Breast epithelium (tissue), 3 donors: ENCODE data around the gene C8G.

Experiments
- POLR2A ChIP-seq: fragments of 450-650 bp; IDR thresholded peaks from one replicate; pipeline ENCODE4 v1.6.1; 2016; ENCODE audit warnings: antibody characterized with exemption, mild to moderate bottlenecking, moderate library complexity
- POLR2AphosphoS5 ChIP-seq, 3 donors: sonication (generic); formaldehyde crosslinking; IDR thresholded peaks; one replicate each; pipeline ENCODE4 v1.6.1; 2017; ENCODE audit warnings: antibody characterized with exemption in 3 of 3

DNA sequence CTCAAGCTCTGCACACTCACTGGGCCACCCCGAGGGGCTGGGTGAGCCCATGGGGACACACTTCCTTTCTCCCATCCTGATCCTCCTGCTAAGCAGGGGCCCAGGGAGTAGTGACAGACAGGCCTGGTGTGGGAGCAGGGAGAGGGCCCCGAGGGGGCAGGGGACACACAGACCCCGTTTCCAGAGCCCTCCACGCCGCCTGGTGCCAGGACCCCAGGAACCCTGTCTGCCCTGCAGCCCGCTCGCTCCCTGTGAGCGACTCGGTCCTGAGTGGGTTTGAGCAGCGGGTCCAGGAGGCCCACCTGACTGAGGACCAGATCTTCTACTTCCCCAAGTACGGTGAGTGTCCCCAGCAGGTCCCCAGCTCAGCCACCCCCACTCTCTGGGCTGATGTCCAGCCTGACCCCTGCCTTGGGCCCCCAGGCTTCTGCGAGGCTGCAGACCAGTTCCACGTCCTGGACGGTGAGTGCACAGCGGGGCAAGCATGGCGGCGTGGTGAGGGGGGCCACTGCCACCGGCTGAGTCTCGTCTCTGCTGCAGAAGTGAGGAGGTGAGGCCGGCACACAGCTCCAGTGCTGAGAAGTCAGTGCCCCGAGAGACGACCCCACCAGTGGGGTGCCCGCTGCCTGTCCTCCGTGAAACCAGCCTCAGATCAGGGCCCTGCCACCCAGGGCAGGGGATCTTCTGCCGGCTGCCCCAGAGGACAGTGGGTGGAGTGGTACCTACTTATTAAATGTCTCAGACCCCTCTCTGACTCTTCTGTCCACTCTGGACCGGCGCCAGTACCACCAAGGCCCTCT, 1.4 kb downstream of the C8G start:
- TF ChIP-seq POLR2AphosphoS5 (IDR thresholded peaks at IDR 0.05) (no peak), POLR2A (no peak)
